K562 (cell line): ENCODE measurements around the gene PAIP2. TPM values are rescaled to one million over a fixed set of nuclear protein-coding genes. Genes with fewer than 3 reads are reported as not detected.
A peak's percentile ranks its signal among the peaks of the same experiment; 100 is the strongest.

Source experiments
- CXXC5 ChIP-seq: fragments of 250-450 bp; sonication (Bioruptor Pico); IDR thresholded peaks from 2 replicates; pipeline ENCODE4 v1.8.0; 2022; ENCODE audit warnings: inconsistent platforms, mild to moderate bottlenecking, moderate library complexity
- DIDO1 ChIP-seq: fragments of 450-650 bp; IDR thresholded peaks from 2 replicates; pipeline ENCODE4 v1.6.1; 2016; ENCODE audit warnings: low read depth, missing biosample characterization, missing genetic modification characterization
- FOSL1 ChIP-seq: fragments of 200-800 bp; sonication (Bioruptor generic); conservative IDR thresholded peaks from 2 replicates; pipeline ENCODE4 v1.6.1; 2016; ENCODE audit warnings: missing genetic modification characterization, missing compliant biosample characterization
- MTA3 ChIP-seq: fragments of 450-650 bp; formaldehyde crosslinking; IDR thresholded peaks from 2 replicates; pipeline ENCODE4 v1.6.1; 2017; ENCODE audit warnings: mild to moderate bottlenecking, borderline replicate concordance
- NFIC ChIP-seq: fragments of 450-650 bp; IDR thresholded peaks from 2 replicates; pipeline ENCODE4 v1.6.1; 2017; ENCODE audit warnings: mild to moderate bottlenecking, inconsistent platforms
- TAF9B ChIP-seq: fragments of 450-650 bp; IDR thresholded peaks from 2 replicates; pipeline ENCODE4 v1.6.1; 2018; ENCODE audit warnings: mild to moderate bottlenecking; ENCODE audit not compliant: partially characterized antibody
- polyA plus RNA-seq, 8 experiments: library from polyadenylated mRNA; depleted of rRNA in 4 of 8; stranded (reverse) in 5 of 8; unstranded in 3 of 8; fragments of >200 nt; fragmentation: Nextera tagmentation in 2 of 8; fragmentation: Illumina TruSeq in 1 of 8; extraction: Ambion mirVana in 2 of 8; extraction: Trizol in 1 of 8; gene quantifications; 2 replicates each; pipeline versions ENCODE4 v1.2.1 to v1.2.3, GENCODE V29; 2011 to 2014; ENCODE audit warnings: inconsistent platforms in 1 of 8, missing spikeins in 1 of 8
- total RNA-seq, 7 experiments: library from RNA; depleted of rRNA in 6 of 7; stranded (reverse); fragments of >200 nt in 6 of 7; fragmentation: Illumina TruSeq in 2 of 7; extraction: Trizol in 2 of 7; gene quantifications; 2 replicates each; pipeline versions ENCODE4 v1.2.1 to v1.2.3, GENCODE V29; 2011 to 2021; ENCODE audit warnings: low replicate concordance in 1 of 7
- TF ChIP-seq, protein P1 (sequence below), 2 experiments: fragments of 450-650 bp; formaldehyde crosslinking in 1 of 2; IDR thresholded peaks; 2 replicates each; pipeline versions ENCODE4 v1.4.0 to v1.6.1; 2014 to 2020; ENCODE audit warnings: mild to moderate bottlenecking in 2 of 2, borderline replicate concordance in 1 of 2, low read depth in 1 of 2
- TF ChIP-seq, protein P2 (sequence below), 2 experiments: fragments of 450-650 bp; IDR thresholded peaks; 2 replicates each; pipeline ENCODE4 v1.6.1; 2016; ENCODE audit warnings: mild to moderate bottlenecking in 2 of 2, borderline replicate concordance in 1 of 2, low read depth in 1 of 2, moderate library complexity in 1 of 2

Gene PAIP2
- total and polyA plus RNA-seq, 9 of the 15 experiments (the other 6 are each of a cell fraction or from before 2014, with no cell fraction given) = 78.3 to 187 (median 128) TPM

DNA sequence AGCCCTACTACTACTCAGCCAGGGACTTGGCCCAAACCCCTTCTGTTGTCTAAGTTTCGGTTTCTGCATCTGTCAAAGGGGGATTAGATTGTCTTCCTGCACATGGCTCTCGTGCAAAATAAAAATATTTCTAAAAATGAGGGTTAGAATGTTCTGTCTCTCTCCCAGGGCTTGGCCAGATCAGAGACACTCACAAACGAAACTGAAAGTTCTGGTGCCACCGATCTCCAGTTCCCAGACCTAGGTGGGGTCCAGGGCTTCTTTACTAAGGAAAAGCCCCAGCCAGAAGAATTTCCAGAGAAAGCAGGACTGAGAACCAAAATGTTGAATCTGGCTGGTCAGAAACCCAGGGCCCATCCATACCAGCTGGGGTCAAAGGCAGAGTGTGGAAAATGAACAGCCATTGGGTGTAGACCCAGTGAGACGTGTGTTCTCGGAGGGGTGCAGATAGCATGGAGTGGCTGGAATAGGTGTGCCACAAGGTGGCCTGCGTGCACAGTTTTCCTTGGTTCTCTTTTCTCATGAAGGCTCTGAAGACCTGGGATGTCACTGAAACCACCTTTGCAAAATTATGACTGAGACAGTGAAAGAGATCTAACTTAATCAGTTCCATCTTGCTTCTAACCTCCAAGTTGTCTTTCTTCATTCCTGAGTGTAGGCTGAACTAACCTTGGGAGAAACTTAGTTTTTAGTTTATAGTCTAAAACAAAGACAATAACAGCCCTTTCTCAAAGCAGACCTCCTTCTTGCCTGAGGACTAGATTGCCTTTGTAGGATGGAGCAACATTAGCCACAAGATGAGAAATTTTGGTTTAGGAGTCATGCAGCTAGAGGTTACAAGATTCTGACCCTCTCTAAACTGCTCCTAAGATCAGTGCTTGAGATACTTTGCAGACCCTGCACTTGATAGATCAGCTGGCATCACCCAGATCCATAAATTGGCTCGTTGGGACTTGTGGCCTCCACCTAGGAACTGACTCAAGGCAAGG, 43.7 kb downstream of the PAIP2 start (continued):
- TF ChIP-seq, protein P1, sequence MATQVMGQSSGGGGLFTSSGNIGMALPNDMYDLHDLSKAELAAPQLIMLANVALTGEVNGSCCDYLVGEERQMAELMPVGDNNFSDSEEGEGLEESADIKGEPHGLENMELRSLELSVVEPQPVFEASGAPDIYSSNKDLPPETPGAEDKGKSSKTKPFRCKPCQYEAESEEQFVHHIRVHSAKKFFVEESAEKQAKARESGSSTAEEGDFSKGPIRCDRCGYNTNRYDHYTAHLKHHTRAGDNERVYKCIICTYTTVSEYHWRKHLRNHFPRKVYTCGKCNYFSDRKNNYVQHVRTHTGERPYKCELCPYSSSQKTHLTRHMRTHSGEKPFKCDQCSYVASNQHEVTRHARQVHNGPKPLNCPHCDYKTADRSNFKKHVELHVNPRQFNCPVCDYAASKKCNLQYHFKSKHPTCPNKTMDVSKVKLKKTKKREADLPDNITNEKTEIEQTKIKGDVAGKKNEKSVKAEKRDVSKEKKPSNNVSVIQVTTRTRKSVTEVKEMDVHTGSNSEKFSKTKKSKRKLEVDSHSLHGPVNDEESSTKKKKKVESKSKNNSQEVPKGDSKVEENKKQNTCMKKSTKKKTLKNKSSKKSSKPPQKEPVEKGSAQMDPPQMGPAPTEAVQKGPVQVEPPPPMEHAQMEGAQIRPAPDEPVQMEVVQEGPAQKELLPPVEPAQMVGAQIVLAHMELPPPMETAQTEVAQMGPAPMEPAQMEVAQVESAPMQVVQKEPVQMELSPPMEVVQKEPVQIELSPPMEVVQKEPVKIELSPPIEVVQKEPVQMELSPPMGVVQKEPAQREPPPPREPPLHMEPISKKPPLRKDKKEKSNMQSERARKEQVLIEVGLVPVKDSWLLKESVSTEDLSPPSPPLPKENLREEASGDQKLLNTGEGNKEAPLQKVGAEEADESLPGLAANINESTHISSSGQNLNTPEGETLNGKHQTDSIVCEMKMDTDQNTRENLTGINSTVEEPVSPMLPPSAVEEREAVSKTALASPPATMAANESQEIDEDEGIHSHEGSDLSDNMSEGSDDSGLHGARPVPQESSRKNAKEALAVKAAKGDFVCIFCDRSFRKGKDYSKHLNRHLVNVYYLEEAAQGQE (IDR thresholded peaks at IDR 0.05; ENCODE audit: borderline replicate concordance) = peak; percentile 80
- TF ChIP-seq, protein P1 (CRISPR knock-in tag; IDR thresholded peaks at IDR 0.05; ENCODE audit: low read depth) = no peak
- TF ChIP-seq CXXC5 = peak; percentile 43; the same call in 1 of the 2 replicates
- TF ChIP-seq NFIC = peak; percentile 22; the same call in 1 of the 2 replicates
- TF ChIP-seq FOSL1 = 0 out of 2 replicates have a peak, but pooled peaks have one; percentile 36
- TF ChIP-seq DIDO1 (tag) = peak; percentile 60
- TF ChIP-seq MTA3 = peak; percentile 23; the same call in 1 of the 2 replicates
- no peak for TF ChIP-seq TAF9B
- TF ChIP-seq, protein P2, sequence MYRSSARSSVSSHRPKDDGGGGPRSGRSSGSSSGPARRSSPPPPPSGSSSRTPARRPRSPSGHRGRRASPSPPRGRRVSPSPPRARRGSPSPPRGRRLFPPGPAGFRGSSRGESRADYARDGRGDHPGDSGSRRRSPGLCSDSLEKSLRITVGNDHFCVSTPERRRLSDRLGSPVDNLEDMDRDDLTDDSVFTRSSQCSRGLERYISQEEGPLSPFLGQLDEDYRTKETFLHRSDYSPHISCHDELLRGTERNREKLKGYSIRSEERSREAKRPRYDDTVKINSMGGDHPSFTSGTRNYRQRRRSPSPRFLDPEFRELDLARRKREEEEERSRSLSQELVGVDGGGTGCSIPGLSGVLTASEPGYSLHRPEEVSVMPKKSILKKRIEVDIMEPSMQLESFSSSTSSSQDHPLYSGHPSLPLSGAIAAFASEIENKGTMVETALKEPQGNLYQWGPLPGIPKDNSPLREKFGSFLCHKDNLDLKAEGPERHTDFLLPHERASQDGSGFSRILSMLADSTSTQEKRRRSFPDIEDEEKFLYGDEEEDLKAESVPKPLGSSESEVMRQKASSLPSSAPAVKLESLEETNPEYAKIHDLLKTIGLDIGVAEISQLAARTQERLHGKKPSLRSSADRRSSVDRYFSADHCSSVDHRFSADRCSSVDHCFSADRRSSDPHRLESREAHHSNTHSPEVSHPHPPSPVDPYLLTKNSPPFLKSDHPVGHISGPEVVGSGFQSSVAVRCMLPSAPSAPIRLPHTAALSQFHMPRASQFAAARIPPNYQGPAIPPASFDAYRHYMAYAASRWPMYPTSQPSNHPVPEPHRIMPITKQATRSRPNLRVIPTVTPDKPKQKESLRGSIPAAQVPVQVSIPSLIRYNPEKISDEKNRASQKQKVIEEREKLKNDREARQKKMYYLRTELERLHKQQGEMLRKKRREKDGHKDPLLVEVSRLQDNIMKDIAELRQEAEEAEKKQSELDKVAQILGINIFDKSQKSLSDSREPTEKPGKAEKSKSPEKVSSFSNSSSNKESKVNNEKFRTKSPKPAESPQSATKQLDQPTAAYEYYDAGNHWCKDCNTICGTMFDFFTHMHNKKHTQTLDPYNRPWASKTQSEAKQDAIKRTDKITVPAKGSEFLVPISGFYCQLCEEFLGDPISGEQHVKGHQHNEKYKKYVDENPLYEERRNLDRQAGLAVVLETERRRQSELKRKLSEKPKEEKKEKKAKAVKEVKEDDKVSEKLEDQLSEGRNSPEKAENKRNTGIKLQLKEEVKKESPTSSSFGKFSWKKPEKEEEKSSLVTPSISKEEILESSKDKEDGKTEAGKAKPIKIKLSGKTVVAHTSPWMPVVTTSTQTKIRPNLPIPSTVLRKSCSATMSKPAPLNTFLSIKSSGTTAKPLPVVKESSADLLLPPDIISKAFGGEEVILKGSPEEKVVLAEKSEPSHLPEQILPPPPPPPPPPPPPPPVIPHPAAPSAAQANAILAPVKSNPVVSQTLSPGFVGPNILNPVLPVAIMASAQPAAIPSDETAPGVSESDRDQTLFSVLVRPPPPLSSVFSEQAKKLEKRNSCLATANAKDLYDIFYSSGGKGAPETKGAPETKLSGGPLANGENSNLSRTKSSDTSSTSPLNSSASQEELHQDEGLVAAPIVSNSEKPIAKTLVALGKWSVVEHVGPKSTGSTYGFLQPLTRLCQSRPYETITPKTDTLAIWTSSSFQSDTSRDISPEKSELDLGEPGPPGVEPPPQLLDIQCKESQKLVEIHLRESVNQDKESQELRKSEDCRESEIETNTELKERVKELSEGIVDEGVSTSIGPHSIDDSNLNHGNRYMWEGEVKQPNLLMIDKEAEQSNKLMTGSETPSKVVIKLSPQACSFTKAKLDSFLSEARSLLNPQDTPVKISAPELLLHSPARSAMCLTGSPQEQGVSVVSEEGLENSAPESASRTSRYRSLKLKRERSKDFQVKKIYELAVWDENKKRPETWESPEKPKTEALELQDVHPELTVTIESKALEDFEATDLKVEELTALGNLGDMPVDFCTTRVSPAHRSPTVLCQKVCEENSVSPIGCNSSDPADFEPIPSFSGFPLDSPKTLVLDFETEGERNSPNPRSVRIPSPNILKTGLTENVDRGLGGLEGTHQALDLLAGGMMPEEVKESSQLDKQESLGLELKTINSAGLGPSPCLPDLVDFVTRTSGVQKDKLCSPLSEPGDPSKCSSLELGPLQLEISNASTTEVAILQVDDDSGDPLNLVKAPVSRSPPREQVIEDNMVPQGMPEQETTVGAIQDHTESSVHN (IDR thresholded peaks at IDR 0.05; ENCODE audit: borderline replicate concordance in 1 of 2, low read depth in 1 of 2) = peak in 1 of 2 experiments; percentile 55; a peak in 1 of 4 replicates
